ENCODE measurements around the gene LPCAT3. TPM values are rescaled to one million over a fixed set of nuclear protein-coding genes. Genes with fewer than 3 reads are reported as not detected.
A peak's percentile ranks its signal among the peaks of the same experiment; 100 is the strongest.
"Not testable (repeated sequence)": the region's sequence is repeated elsewhere in the genome, so short reads cannot be mapped to it uniquely, and the experiment has no call there.

LPCAT3 gene
- total RNA-seq, 1 experiment from 2014 or later: 102 TPM

DNA sequence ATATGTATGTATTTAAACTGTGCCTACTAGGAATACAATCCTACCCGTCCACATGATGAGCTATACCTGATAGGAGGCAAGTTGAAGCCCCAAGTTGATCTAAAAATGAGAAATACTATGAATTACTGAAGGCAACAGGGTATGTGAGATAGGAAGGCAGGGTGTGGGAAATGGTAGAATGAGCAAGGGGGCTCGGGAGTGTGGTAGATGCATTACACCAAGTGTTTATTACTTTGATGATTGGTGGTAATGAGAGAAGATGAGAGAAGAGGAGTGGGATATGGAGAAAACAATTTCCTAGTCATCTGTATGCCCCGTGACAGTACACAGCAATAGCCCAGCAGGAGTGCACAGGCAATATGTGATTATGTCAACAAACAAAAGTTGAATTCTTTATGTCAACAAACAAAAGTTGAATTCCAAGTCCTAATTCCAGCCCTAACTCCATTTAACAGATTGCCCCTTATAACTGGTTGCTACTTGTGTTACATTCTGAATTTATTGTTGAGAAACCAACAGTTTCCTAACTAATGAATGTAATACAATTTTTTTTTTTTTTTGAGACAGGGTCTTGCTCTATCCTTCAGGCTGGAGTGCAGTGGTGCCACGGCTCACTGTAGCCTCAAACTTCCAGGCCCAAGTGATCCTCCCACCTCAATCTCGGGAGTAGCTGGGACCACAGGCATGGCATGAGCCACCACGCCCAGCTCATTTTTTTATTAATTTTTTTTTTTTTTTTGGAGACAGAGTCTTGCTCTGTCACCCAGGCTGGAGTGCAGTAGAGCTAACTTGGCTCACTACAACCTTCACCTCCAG is 2.5 kb downstream of the LPCAT3 start:
- intact Hi-C loops (cut with micrococcal nuclease; ENCODE audit: unreplicated experiment): no loop called here
- no peak overlapping the region for H3K4me3 ChIP-seq
- H3K4me2 ChIP-seq: peak overlapping the region; percentile 85
- no peaks in the 10 kb centered on the region for H4K20me1 ChIP-seq (ENCODE audit: insufficient read depth)
- no peak overlapping the region for H2AFZ ChIP-seq
- CTCF ChIA-PET: interaction anchor here (0.8 kb wide), 1 partner anchor 27 kb away, joined by 4 read pairs; no protein-coding TSS in a partner anchor
- no peak overlapping the region for H3K27ac ChIP-seq
- H3K9me2 ChIP-seq (ENCODE audit: insufficient read depth): no peaks in the 10 kb centered on the region; the same call in 1 of the 2 replicates
- H3K79me2 ChIP-seq (ENCODE audit: low read depth): peaks cover 34% of the 10 kb centered on the region
- POLR2A ChIA-PET (ENCODE audit: unreplicated experiment): interaction anchor here (0.6 kb wide), 3 partner anchors 72 to 163 kb away, joined by 3 to 19 read pairs (median 7); partner anchors contain the start of gene C12orf57
- H3K4me1 ChIP-seq (replicated peaks; ENCODE audit: insufficient read depth): peaks cover 42% of the 10 kb centered on the region
- no peaks in the 10 kb centered on the region for H3K9me3 ChIP-seq (ENCODE audit: insufficient read depth, low read depth)
- BruUV-seq (replicated peaks): no TSS peak
- no peaks in the 10 kb centered on the region for H3K27me3 ChIP-seq (ENCODE audit: insufficient read depth, low read depth)
- H3K36me3 ChIP-seq (ENCODE audit: low read depth): no peaks in the 10 kb centered on the region
- TF ChIP-seq EZH2 (IDR thresholded peaks at IDR 0.05; ENCODE audit: low read depth): no peak
- TF ChIP-seq, protein P1, sequence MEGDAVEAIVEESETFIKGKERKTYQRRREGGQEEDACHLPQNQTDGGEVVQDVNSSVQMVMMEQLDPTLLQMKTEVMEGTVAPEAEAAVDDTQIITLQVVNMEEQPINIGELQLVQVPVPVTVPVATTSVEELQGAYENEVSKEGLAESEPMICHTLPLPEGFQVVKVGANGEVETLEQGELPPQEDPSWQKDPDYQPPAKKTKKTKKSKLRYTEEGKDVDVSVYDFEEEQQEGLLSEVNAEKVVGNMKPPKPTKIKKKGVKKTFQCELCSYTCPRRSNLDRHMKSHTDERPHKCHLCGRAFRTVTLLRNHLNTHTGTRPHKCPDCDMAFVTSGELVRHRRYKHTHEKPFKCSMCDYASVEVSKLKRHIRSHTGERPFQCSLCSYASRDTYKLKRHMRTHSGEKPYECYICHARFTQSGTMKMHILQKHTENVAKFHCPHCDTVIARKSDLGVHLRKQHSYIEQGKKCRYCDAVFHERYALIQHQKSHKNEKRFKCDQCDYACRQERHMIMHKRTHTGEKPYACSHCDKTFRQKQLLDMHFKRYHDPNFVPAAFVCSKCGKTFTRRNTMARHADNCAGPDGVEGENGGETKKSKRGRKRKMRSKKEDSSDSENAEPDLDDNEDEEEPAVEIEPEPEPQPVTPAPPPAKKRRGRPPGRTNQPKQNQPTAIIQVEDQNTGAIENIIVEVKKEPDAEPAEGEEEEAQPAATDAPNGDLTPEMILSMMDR (conservative IDR thresholded peaks at IDR 0.05): no peak
- peaks cover 7% of the 10 kb centered on the region for H3F3A ChIP-seq (ENCODE audit: insufficient read depth, low read depth)
- no peak for DNase-seq

DNA sequence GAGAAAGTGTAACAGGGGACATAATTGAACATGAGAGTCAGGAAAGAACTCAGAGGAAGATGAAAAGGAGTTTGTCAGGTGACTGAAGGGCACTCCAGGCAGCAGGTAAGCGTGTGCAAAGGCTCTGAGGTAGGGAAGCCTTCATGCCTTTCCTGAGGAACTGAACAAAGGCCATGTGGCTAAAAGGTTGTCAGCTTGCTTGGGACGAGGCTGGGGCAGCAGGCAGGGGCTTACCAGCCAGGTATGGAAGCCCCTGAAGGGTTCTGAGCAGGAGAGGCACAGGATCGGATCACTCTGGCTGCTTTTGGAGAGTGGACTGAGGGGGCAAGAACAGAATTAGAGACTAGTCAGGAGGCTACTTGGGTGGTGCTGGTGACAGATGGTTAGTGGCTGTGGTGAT is 5.2 kb downstream of the LPCAT3 start:
- H3K9me3 ChIP-seq (ENCODE audit: insufficient read depth, low read depth): no peaks in the 10 kb centered on the region
- no peak overlapping the region for H2AFZ ChIP-seq
- CTCF ChIA-PET: no interaction called here
- no peaks in the 10 kb centered on the region for H3F3A ChIP-seq (ENCODE audit: insufficient read depth, low read depth)
- H3K4me3 ChIP-seq: no peak overlapping the region
- peaks cover 47% of the 10 kb centered on the region for H3K79me2 ChIP-seq (ENCODE audit: low read depth)
- no peak overlapping the region for H3K27ac ChIP-seq
- POLR2A ChIA-PET (ENCODE audit: unreplicated experiment): no interaction called here
- peaks cover 29% of the 10 kb centered on the region for H3K4me1 ChIP-seq (replicated peaks; ENCODE audit: insufficient read depth)
- intact Hi-C loops (cut with micrococcal nuclease; ENCODE audit: unreplicated experiment): no loop called here
- H3K36me3 ChIP-seq (ENCODE audit: low read depth): no peaks in the 10 kb centered on the region
- no peaks in the 10 kb centered on the region for H3K27me3 ChIP-seq (ENCODE audit: insufficient read depth, low read depth)
- TF ChIP-seq EZH2 (IDR thresholded peaks at IDR 0.05; ENCODE audit: low read depth): no peak
- TF ChIP-seq, protein P1 (conservative IDR thresholded peaks at IDR 0.05): no peak
- no peak for DNase-seq
- H3K4me2 ChIP-seq: no peak overlapping the region
- no TSS peak for BruUV-seq (replicated peaks)
- H4K20me1 ChIP-seq (ENCODE audit: insufficient read depth): no peaks in the 10 kb centered on the region
- H3K9me2 ChIP-seq (ENCODE audit: insufficient read depth): no peaks in the 10 kb centered on the region; the same call in 1 of the 2 replicates

DNA sequence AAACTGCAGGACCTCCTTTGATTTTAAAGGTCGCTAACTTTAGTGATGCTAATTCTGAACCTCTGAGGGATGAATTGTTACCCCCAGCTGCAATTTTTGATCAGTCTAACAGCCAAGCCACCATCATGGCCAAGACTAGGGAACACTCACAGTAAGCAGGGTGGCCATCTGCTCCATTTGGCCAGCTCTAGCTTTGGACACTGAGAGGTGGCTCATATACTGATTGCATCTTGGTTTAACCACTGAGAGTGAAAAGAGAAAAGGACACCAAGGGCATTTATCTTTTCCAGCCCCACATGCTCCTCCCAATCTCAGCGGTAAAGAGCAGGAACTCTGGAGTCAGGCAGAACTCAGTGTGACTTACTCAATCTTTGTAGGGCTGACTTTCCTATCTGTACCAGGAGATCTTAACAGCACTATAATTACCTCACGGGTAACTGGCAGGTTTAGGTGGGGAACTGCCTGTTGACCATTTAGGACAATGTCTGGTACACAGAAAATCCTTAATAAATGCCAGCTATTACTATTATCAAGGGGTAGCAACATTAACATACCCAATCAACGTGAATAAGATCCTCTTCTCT is 6.2 kb downstream of the LPCAT3 start:
- no peaks in the 10 kb centered on the region for H3K9me3 ChIP-seq (ENCODE audit: insufficient read depth, low read depth)
- peaks cover 42% of the 10 kb centered on the region for H3K79me2 ChIP-seq (ENCODE audit: low read depth)

DNA sequence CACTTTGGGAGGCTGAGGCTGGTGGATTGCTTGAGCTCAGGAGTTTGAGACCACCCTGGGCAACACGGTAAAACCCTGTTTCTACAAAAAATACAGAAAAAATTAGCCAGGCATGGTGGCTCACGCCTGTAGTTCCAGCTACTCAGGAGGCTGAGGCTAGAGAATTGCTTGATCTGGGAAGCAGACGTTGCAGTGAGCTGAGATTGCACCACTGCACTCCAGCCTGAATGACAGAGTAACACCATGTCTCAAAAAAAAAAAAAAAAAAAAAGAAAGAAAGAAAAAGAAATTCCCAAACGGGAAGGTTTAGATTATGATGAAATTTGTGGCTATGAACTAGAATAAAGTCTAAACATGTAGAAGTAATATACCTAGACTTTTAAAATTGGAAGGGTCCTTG is 6.9 kb downstream of the LPCAT3 start:
- BruUV-seq (replicated peaks); DNase-seq; H3F3A ChIP-seq (ENCODE audit: insufficient read depth, low read depth); H3K9me3 ChIP-seq (ENCODE audit: insufficient read depth, low read depth); H3K36me3 ChIP-seq (ENCODE audit: low read depth); H3K27me3 ChIP-seq (ENCODE audit: insufficient read depth, low read depth); H3K9me2 ChIP-seq (ENCODE audit: insufficient read depth); H4K20me1 ChIP-seq (ENCODE audit: insufficient read depth); H3K4me3 ChIP-seq; H3K27ac ChIP-seq; H3K4me2 ChIP-seq; H2AFZ ChIP-seq; POLR2A ChIA-PET (ENCODE audit: unreplicated experiment); intact Hi-C loops (cut with micrococcal nuclease; ENCODE audit: unreplicated experiment): not testable (repeated sequence)
- Histone ChIP-seq H3K4me1 (replicated peaks; ENCODE audit: insufficient read depth) (peaks cover 17% of the 10 kb centered on the region), H3K79me2 (ENCODE audit: low read depth) (peaks cover 35% of the 10 kb centered on the region)
- CTCF ChIA-PET: interaction anchor here (0.8 to 1.2 kb wide), 2 partner anchors 12 to 144 kb away, joined by 3 to 4 read pairs; partner anchors contain the start of gene TPI1

More for the DNA sequence above, 6.2 kb downstream of the LPCAT3 start:
- Histone ChIP-seq H3K4me1 (replicated peaks; ENCODE audit: insufficient read depth) (peaks cover 25% of the 10 kb centered on the region), H3K36me3 (ENCODE audit: low read depth) (no peaks in the 10 kb centered on the region; the same call in 1 of the 2 replicates), H3K4me3 (no peak overlapping the region), H3K4me2 (no peak overlapping the region), H3K27me3 (ENCODE audit: insufficient read depth, low read depth) (no peaks in the 10 kb centered on the region), H3F3A (ENCODE audit: insufficient read depth, low read depth) (no peaks in the 10 kb centered on the region), H3K9me2 (ENCODE audit: insufficient read depth) (no peaks in the 10 kb centered on the region; the same call in 1 of the 2 replicates), H3K27ac (no peak overlapping the region), H4K20me1 (ENCODE audit: insufficient read depth) (no peaks in the 10 kb centered on the region), H2AFZ (no peak overlapping the region)
- intact Hi-C loops (cut with micrococcal nuclease; ENCODE audit: unreplicated experiment): no loop called here
- no TSS peak for BruUV-seq (replicated peaks)
- no peak for TF ChIP-seq EZH2 (IDR thresholded peaks at IDR 0.05; ENCODE audit: low read depth)
- TF ChIP-seq, protein P1 (conservative IDR thresholded peaks at IDR 0.05): no peak
- POLR2A ChIA-PET (ENCODE audit: unreplicated experiment): interaction anchor here (0.5 kb wide), 1 partner anchor 68 kb away, joined by 7 read pairs; no protein-coding TSS in a partner anchor
- no peak for DNase-seq
- CTCF ChIA-PET: interaction anchor here (0.8 kb wide), 1 partner anchor 13 kb away, joined by 4 read pairs; no protein-coding TSS in a partner anchor
